Keratinocyte (primary cell): Measurements from ENCODE around the gene FKBP14. TPM values are rescaled to one million over a fixed set of nuclear protein-coding genes. Genes with fewer than 3 reads are reported as not detected.
A peak's percentile ranks its signal among the peaks of the same experiment; 100 is the strongest.

Experiments used
- DNase-seq: peaks from one replicate; pipeline ENCODE4 v3.0.0-alpha.2; 2011; ENCODE audit warnings: low read depth, missing footprints, low spot score
- FAIRE-seq: peaks from 2 replicates; lab custom pipeline; 2011; peaks lifted over from hg19 to GRCh38; lab: Jason Lieb, UNC
- H2AFZ ChIP-seq: 2 replicates; pipeline ENCODE4 v1.6.0; 2012; ENCODE audit warnings: low read length, control low read depth, inconsistent platforms; ENCODE audit not compliant: control insufficient read depth
- H3K27ac ChIP-seq: 2 replicates; pipeline ENCODE4 v1.5.1; 2011; ENCODE audit warnings: low read length; ENCODE audit not compliant: control insufficient read depth, insufficient read depth
- H3K27me3 ChIP-seq: 3 replicates; pipeline ENCODE4 v1.6.0; 2011; ENCODE audit warnings: low read length; ENCODE audit not compliant: control insufficient read depth, insufficient read depth; ENCODE audit errors: extremely low read depth
- H3K36me3 ChIP-seq, 2 experiments: 2 replicates in 1 of 2; 3 replicates in 1 of 2; pipeline ENCODE4 v1.5.1; 2011; ENCODE audit warnings: low read length in 2 of 2, mild to moderate bottlenecking in 1 of 2; ENCODE audit not compliant: control insufficient read depth in 2 of 2, insufficient read depth in 2 of 2; ENCODE audit errors: extremely low read depth in 1 of 2
- H3K4me1 ChIP-seq: 3 replicates; pipeline ENCODE4 v1.5.1; 2011; ENCODE audit warnings: low read length; ENCODE audit not compliant: control insufficient read depth, insufficient read depth; ENCODE audit errors: extremely low read depth
- H3K4me2 ChIP-seq: 3 replicates; pipeline ENCODE4 v1.6.0; 2011; ENCODE audit warnings: low read depth, low read length; ENCODE audit not compliant: control insufficient read depth, insufficient read depth; ENCODE audit errors: extremely low read depth
- H3K4me3 ChIP-seq, 3 experiments: fragments of 200-600 bp in 1 of 3; sonication (generic) in 1 of 3; 2 replicates in 2 of 3; 3 replicates in 1 of 3; pipeline ENCODE4 v1.5.1; 2011 to 2016; ENCODE audit warnings: low read length in 3 of 3, mild to moderate bottlenecking in 3 of 3, control low read depth in 2 of 3, inconsistent platforms in 1 of 3, low read depth in 1 of 3, mixed read lengths in 1 of 3, mixed run types in 1 of 3, moderate library complexity in 1 of 3; ENCODE audit not compliant: control insufficient read depth in 2 of 3, insufficient read depth in 2 of 3; ENCODE audit errors: extremely low read depth in 1 of 3
- H3K79me2 ChIP-seq: 2 replicates; pipeline ENCODE4 v1.6.0; 2012; ENCODE audit warnings: low read length; ENCODE audit not compliant: control insufficient read depth, insufficient read depth
- H3K9ac ChIP-seq: 3 replicates; pipeline ENCODE4 v1.6.0; 2011; ENCODE audit warnings: low read length; ENCODE audit not compliant: control insufficient read depth, insufficient read depth; ENCODE audit errors: extremely low read depth
- H3K9me1 ChIP-seq: 3 replicates; pipeline ENCODE4 v1.6.0; 2011; ENCODE audit warnings: low read length; ENCODE audit not compliant: control insufficient read depth, insufficient read depth; ENCODE audit errors: extremely low read depth
- H3K9me3 ChIP-seq: 2 replicates; pipeline ENCODE4 v1.5.1; 2012; ENCODE audit warnings: low read depth, low read length; ENCODE audit not compliant: control insufficient read depth
- H4K20me1 ChIP-seq: 3 replicates; pipeline ENCODE4 v1.6.0; 2011; ENCODE audit warnings: low read length; ENCODE audit not compliant: control insufficient read depth, insufficient read depth; ENCODE audit errors: extremely low read depth
- EZH2 ChIP-seq: IDR thresholded peaks from one replicate; pipeline ENCODE4 v1.6.1; 2012; ENCODE audit warnings: inconsistent platforms, mild to moderate bottlenecking, low read length, moderate library complexity
- dilution Hi-C: fragments of 300-500 bp; cut with MboI; formaldehyde crosslinking; loops from one replicate; pipeline ENCODE4 v1.7.0; 2020; ENCODE audit warnings: low sequenced_read_pairs; ENCODE audit not compliant: extremely low pct_ligation_motif_present
- polyA plus RNA-seq, 5 experiments: library from polyadenylated mRNA; depleted of rRNA in 3 of 5; stranded (reverse) in 3 of 5; stranded (forward) in 1 of 5; unstranded in 1 of 5; fragments of >200 nt; gene quantifications; 1 replicate in 1 of 5; 2 replicates in 3 of 5; 3 replicates in 1 of 5; pipeline versions ENCODE4 v1.2.1 to v1.2.3, GENCODE V29; 2011 to 2012; ENCODE audit warnings: missing spikeins in 2 of 5, low read depth in 1 of 5, low replicate concordance in 1 of 5
- TF ChIP-seq, protein P1 (sequence below), 3 experiments: IDR thresholded peaks in 1 of 3; conservative IDR thresholded peaks in 1 of 3; optimal IDR thresholded peaks in 1 of 3; 2 replicates in 2 of 3; 3 replicates in 1 of 3; pipeline versions ENCODE3 to v1.5.1; 2011; ENCODE audit warnings: low read length in 3 of 3, mild to moderate bottlenecking in 3 of 3, moderate library complexity in 2 of 3, control low read depth in 1 of 3, inconsistent platforms in 1 of 3; ENCODE audit not compliant: insufficient read depth in 2 of 3; ENCODE audit errors: extremely low read depth in 1 of 3

Gene FKBP14
- polyA plus RNA-seq, 1 donor (not counting 4 experiments of a cell fraction or from before 2014, with no cell fraction given), result 24.5 TPM

DNA sequence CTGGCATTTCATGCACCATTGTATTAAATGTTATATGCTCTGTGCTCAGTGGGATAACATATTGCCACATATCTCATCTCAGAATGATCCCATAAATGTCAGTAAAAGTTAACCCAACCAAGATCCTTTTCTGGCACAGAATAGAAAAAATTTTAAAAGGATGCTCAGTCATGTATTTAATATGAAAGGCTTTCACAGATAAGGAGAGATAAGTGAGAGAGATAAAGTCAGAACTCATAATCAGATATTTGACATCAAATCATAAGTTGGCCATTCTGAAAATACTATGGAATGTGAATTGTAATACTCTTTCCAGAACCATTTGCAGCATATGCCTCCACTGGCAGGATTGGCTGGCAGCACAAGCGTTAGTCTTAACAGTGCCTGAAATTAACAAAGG is 40.2 kb upstream of the FKBP14 start:
- FAIRE-seq, result no peak
- H3K36me3 ChIP-seq, result peaks cover 4 to 9% of the 10 kb centered on the region in 2 experiments
- no peak for DNase-seq

DNA sequence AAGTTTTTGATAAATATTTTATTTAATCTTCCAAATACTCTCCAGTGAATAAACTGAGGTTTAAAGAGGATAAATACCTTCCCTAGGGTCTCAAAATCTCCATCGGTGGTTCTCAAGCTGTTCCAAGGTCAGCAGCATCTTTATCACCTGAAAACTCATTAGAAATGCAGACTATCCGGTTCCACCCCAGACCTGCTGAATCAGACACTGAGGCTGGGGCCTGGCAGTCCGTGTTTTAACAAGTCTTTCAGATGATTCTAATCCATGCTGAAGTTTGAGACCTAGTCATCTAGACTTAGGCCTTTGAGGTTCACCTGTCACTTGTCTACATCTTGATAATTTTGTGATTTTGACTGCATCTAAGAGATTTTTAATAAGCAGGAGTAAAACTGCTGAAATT is 39.2 kb upstream of the FKBP14 start:
- Histone ChIP-seq H4K20me1 (no peaks in the 10 kb centered on the region), H3K27me3 (no peaks in the 10 kb centered on the region), H3K36me3 (peaks cover 4 to 9% of the 10 kb centered on the region in 2 experiments), H3K9me3 (no peaks in the 10 kb centered on the region), H3K4me2 (no peak overlapping the region), H3K4me3 (no peak overlapping the region), H3K4me1 (peaks cover 5% of the 10 kb centered on the region), H2AFZ (no peak overlapping the region), H3K27ac (no peak overlapping the region), H3K9me1 (no peaks in the 10 kb centered on the region), H3K9ac (no peak overlapping the region), H3K79me2 (no peaks in the 10 kb centered on the region)
- dilution Hi-C loops, result no loop called here
- TF ChIP-seq, protein P1, sequence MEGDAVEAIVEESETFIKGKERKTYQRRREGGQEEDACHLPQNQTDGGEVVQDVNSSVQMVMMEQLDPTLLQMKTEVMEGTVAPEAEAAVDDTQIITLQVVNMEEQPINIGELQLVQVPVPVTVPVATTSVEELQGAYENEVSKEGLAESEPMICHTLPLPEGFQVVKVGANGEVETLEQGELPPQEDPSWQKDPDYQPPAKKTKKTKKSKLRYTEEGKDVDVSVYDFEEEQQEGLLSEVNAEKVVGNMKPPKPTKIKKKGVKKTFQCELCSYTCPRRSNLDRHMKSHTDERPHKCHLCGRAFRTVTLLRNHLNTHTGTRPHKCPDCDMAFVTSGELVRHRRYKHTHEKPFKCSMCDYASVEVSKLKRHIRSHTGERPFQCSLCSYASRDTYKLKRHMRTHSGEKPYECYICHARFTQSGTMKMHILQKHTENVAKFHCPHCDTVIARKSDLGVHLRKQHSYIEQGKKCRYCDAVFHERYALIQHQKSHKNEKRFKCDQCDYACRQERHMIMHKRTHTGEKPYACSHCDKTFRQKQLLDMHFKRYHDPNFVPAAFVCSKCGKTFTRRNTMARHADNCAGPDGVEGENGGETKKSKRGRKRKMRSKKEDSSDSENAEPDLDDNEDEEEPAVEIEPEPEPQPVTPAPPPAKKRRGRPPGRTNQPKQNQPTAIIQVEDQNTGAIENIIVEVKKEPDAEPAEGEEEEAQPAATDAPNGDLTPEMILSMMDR (optimal IDR thresholded peaks at IDR 0.05 in 1 of 3, IDR thresholded peaks at IDR 0.05 in 1 of 3, conservative IDR thresholded peaks at IDR 0.05 in 1 of 3; ENCODE audit: extremely low read depth in 1 of 3, insufficient read depth in 2 of 3, low read length in 3 of 3), result no peak
- TF ChIP-seq EZH2, result no peak
- DNase-seq (no peak), FAIRE-seq (peak; percentile 46)

More for the DNA sequence above, 40.2 kb upstream of the FKBP14 start:
- H2AFZ ChIP-seq, result no peak overlapping the region
- no peaks in the 10 kb centered on the region for H3K9me1 ChIP-seq
- no peaks in the 10 kb centered on the region for H3K9me3 ChIP-seq
- H3K4me1 ChIP-seq, result peaks cover 5% of the 10 kb centered on the region
- dilution Hi-C loops, result no loop called here
- no peak overlapping the region for H3K9ac ChIP-seq
- H3K27ac ChIP-seq, result no peak overlapping the region
- H3K27me3 ChIP-seq, result no peaks in the 10 kb centered on the region
- no peak overlapping the region for H3K4me2 ChIP-seq
- no peaks in the 10 kb centered on the region for H3K79me2 ChIP-seq
- no peak for TF ChIP-seq EZH2
- TF ChIP-seq, protein P1 (optimal IDR thresholded peaks at IDR 0.05 in 1 of 3, IDR thresholded peaks at IDR 0.05 in 1 of 3, conservative IDR thresholded peaks at IDR 0.05 in 1 of 3; ENCODE audit: extremely low read depth in 1 of 3, insufficient read depth in 2 of 3, low read length in 3 of 3), result no peak
- no peak overlapping the region for H3K4me3 ChIP-seq
- no peaks in the 10 kb centered on the region for H4K20me1 ChIP-seq
